IMR-90 (cell line): ENCODE measurements around the gene USP35.
A peak's percentile ranks its signal among the peaks of the same experiment; 100 is the strongest.

ENCODE experiments used
- BHLHE40 ChIP-seq: fragments of 150-350 bp; IDR thresholded peaks from 2 replicates; pipeline ENCODE4 v1.6.1; 2016; ENCODE audit warnings: mild to moderate bottlenecking, low read depth, low read length
- CEBPB ChIP-seq: IDR thresholded peaks from 2 replicates; pipeline ENCODE4 v1.6.1; 2012; ENCODE audit warnings: low read depth, low read length, improper control_type of control experiment
- CTCF ChIP-seq: conservative IDR thresholded peaks from 2 replicates; pipeline ENCODE4 v1.5.1; 2012; ENCODE audit warnings: mild to moderate bottlenecking, low read depth, low read length, improper control_type of control experiment
- ELK1 ChIP-seq: fragments of 150-350 bp; IDR thresholded peaks from 2 replicates; pipeline ENCODE4 v1.6.1; 2016; ENCODE audit warnings: low read depth, mild to moderate bottlenecking, low read length, moderate library complexity, borderline replicate concordance
- FOS ChIP-seq: fragments of 150-350 bp; IDR thresholded peaks from 2 replicates; pipeline ENCODE4 v1.6.1; 2016; ENCODE audit warnings: low read depth, low read length
- MAZ ChIP-seq: IDR thresholded peaks from 2 replicates; pipeline ENCODE4 v1.6.1; 2012; ENCODE audit warnings: low read depth, mild to moderate bottlenecking, low read length, improper control_type of control experiment, moderate library complexity, borderline replicate concordance
- MXI1 ChIP-seq: IDR thresholded peaks from 2 replicates; pipeline ENCODE4 v1.6.1; 2012; ENCODE audit warnings: low read depth, mild to moderate bottlenecking, low read length, moderate library complexity, borderline replicate concordance
- POLR2A ChIP-seq: IDR thresholded peaks from 2 replicates; pipeline ENCODE4 v1.6.1; 2012; ENCODE audit warnings: mild to moderate bottlenecking, low read depth, low read length
- RAD21 ChIP-seq: IDR thresholded peaks from 2 replicates; pipeline ENCODE4 v1.6.1; 2012; ENCODE audit warnings: low read length, improper control_type of control experiment
- RCOR1 ChIP-seq: IDR thresholded peaks from 2 replicates; pipeline ENCODE4 v1.6.1; 2012; ENCODE audit warnings: mild to moderate bottlenecking, low read length, improper control_type of control experiment; ENCODE audit not compliant: insufficient replicate concordance
- RFX5 ChIP-seq: IDR thresholded peaks from 2 replicates; pipeline ENCODE4 v1.8.0; 2012; ENCODE audit warnings: low read depth, mild to moderate bottlenecking, low read length, moderate library complexity
- SMC3 ChIP-seq: fragments of 150-350 bp; IDR thresholded peaks from 2 replicates; pipeline ENCODE4 v1.6.1; 2016; ENCODE audit warnings: low read depth, mild to moderate bottlenecking, antibody characterized with exemption, low read length, moderate library complexity
- USF2 ChIP-seq: fragments of 150-350 bp; IDR thresholded peaks from 2 replicates; pipeline ENCODE4 v1.6.1; 2017; ENCODE audit warnings: mild to moderate bottlenecking, antibody characterized with exemption, low read length, low read depth

- no peak for TF ChIP-seq CTCF
- TF ChIP-seq RAD21: no peak
- TF ChIP-seq MXI1: no peak
- TF ChIP-seq POLR2A: no peak
- no peak for TF ChIP-seq ELK1
- TF ChIP-seq BHLHE40: no peak
- TF ChIP-seq USF2: no peak
- TF ChIP-seq SMC3: no peak
- TF ChIP-seq CEBPB: 0 out of 2 replicates have a peak, but pooled peaks have one; percentile 17
- TF ChIP-seq RCOR1: no peak
- TF ChIP-seq RFX5: no peak
- no peak for TF ChIP-seq MAZ
- no peak for TF ChIP-seq FOS
These were observed 4.2 kb downstream of the USP35 start for GRCh38 chr11:78192911-78193351.
